AG09319 (cell line): ENCODE data around the gene SOX6.

ENCODE experiments used
- DNase-seq: peaks from one replicate; pipeline ENCODE4 v3.0.0-alpha.2; 2010; ENCODE audit warnings: low read depth; ENCODE audit errors: extremely low read depth
- CTCF ChIP-seq: IDR thresholded peaks from 2 replicates; pipeline ENCODE4 v1.5.1; 2011; ENCODE audit warnings: low read depth, mild to moderate bottlenecking, inconsistent platforms, low read length, moderate library complexity

SOX6 gene

GRCh38 chr11:16043617-16044016 lies 312.7 kb downstream of the SOX6 start:
- DNase-seq, result no peak
- no peak for TF ChIP-seq CTCF

DNA sequence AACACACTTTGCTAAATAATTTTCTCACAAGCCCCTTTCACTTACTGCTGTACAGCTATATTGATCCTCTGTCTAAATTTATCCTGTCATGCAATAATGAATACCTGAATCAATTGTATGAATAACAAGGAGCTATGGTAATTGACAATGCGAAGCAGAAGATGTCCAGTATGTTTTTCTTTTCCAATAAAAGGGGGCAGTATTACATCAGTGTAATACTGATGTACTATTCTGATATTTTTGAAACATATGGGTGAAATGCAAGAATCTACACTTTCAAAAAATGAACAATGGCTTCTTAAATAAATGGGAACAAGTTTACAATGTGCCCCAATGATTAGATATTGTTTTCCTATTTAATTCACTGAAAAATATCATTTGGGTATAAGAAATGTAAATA lies 315.1 kb downstream of the SOX6 start:
- no peak for TF ChIP-seq CTCF
- DNase-seq, result no peak

DNA sequence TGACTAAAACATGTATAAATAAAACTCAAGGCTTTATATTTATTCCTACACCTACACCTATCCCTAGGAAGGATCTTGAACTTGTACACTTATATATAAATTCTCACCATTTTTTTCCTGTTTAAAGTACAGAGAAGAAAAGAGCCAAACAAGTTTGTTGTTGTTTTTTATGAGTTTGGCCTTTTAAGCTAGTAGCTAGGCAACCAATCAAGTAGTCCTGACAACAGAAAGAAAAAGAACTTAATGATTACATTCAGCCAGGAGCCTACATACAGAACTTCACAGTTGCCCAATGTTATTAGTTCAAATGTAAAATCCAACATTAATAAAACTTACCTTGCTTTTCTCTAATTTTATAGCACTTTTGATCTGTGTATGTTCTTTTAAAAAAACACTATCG lies 316.2 kb downstream of the SOX6 start:
- no peak for TF ChIP-seq CTCF
- DNase-seq, result no peak

- DNase-seq, result no peak
- TF ChIP-seq CTCF, result no peak
Measured at GRCh38 chr11:16037179-16037578, 319.2 kb downstream of the SOX6 start.

DNA sequence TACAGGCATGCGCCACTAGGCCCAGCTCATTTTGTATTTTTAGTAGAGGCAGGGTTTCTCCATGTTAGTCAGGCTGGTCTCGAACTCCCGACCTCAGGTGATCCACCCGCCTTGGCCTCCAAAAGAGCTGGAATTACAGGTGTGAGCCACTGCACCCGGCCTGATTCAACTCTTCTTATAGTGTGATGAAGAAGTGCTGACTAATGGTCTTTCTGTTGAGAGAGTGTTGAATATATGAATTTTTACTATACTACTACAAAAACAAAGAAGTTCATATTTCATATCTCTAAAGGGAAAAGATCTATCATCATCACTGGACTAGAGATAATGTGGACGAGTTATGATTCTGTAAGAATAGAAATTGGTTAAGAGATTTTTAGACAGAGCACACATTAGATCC lies 320.1 kb downstream of the SOX6 start:
- TF ChIP-seq CTCF, result no peak
- no peak for DNase-seq

GRCh38 chr11:16034074-16034473 lies 322.3 kb downstream of the SOX6 start:
- no peak for TF ChIP-seq CTCF
- no peak for DNase-seq

DNA sequence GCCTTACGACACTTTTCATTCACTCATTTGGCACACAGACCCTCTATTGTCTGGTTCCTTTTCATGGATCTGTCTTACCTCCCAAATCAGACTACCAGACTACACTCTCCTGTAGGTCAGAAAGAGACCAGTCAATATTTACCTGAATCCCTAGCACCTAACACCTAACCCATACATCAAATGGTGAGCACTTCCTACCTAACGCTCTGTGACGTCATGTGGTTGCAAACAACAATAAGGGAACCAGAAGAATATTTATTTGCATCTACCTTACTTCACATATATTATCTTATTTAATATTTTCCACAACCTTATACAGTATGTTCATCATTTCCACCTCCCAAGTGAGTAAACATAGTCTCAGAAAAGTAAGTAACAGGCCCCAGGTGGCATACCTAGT lies 323.4 kb downstream of the SOX6 start:
- no peak for DNase-seq
- no peak for TF ChIP-seq CTCF
